Breast epithelium (tissue), 4 donors: Measurements from ENCODE around the gene SHISA2. TPM values are rescaled to one million over a fixed set of nuclear protein-coding genes. Genes with fewer than 3 reads are reported as not detected.
A peak's percentile ranks its signal among the peaks of the same experiment; 100 is the strongest.

Source experiments
- DNase-seq, 2 donors: peaks; one replicate each; pipeline ENCODE4 v3.0.0-alpha.2; 2019; ENCODE audit warnings: low spot score in 2 of 2
- H3K27ac ChIP-seq, 2 donors: fragments of 200-600 bp; sonication (generic) in 1 of 2; one replicate each; pipeline ENCODE4 v1.5.1; 2016 to 2019; ENCODE audit warnings: mild to moderate bottlenecking in 1 of 2
- H3K27me3 ChIP-seq, 2 donors: fragments of 200-600 bp; sonication (generic) in 1 of 2; one replicate each; pipeline versions ENCODE4 v1.5.1 to v1.6.0; 2017 to 2019; ENCODE audit warnings: control low read depth in 1 of 2, mild to moderate bottlenecking in 1 of 2
- H3K36me3 ChIP-seq: fragments of 200-600 bp; one replicate; pipeline ENCODE4 v1.5.1; 2019
- H3K4me1 ChIP-seq, 2 donors: fragments of 200-600 bp; sonication (generic); one replicate each; pipeline ENCODE4 v1.5.1; 2016 to 2019; ENCODE audit warnings: control low read depth in 1 of 2
- H3K4me3 ChIP-seq, 3 donors: fragments of 200-600 bp; sonication (generic); 1 replicate in 2 of 3; 2 replicates in 1 of 3; pipeline ENCODE4 v1.5.1; 2016 to 2019; ENCODE audit warnings: mild to moderate bottlenecking in 3 of 3, moderate library complexity in 2 of 3
- H3K9me3 ChIP-seq, 2 donors: fragments of 200-600 bp; sonication (generic) in 1 of 2; one replicate each; pipeline ENCODE4 v1.5.1; 2016 to 2019; ENCODE audit warnings: control low read depth in 1 of 2
- CTCF ChIP-seq, 3 donors: fragments of 450-650 bp; IDR thresholded peaks; one replicate each; pipeline ENCODE4 v1.5.1; 2016 to 2017; ENCODE audit warnings: antibody characterized with exemption in 3 of 3, mild to moderate bottlenecking in 3 of 3, moderate library complexity in 3 of 3
- POLR2A ChIP-seq: fragments of 450-650 bp; IDR thresholded peaks from one replicate; pipeline ENCODE4 v1.6.1; 2016; ENCODE audit warnings: antibody characterized with exemption, mild to moderate bottlenecking, moderate library complexity
- POLR2AphosphoS5 ChIP-seq, 3 donors: sonication (generic); formaldehyde crosslinking; IDR thresholded peaks; one replicate each; pipeline ENCODE4 v1.6.1; 2017; ENCODE audit warnings: antibody characterized with exemption in 3 of 3
- intact Hi-C: fragments of 100-400 bp; cut with DNase I; formaldehyde crosslinking; loops from one replicate; pipeline ENCODE4 v1.15.1; 2023; ENCODE audit warnings: low total_unique reads
- total RNA-seq, 3 donors: library from RNA; depleted of rRNA; stranded (reverse); fragments of >200 nt; gene quantifications; one replicate each; pipeline ENCODE4 v1.1.0, GENCODE V29; 2016

Gene SHISA2
- total RNA-seq, 3 donors from 2014 or later = 0.64 to 43.8 (median 2.6) TPM

DNA sequence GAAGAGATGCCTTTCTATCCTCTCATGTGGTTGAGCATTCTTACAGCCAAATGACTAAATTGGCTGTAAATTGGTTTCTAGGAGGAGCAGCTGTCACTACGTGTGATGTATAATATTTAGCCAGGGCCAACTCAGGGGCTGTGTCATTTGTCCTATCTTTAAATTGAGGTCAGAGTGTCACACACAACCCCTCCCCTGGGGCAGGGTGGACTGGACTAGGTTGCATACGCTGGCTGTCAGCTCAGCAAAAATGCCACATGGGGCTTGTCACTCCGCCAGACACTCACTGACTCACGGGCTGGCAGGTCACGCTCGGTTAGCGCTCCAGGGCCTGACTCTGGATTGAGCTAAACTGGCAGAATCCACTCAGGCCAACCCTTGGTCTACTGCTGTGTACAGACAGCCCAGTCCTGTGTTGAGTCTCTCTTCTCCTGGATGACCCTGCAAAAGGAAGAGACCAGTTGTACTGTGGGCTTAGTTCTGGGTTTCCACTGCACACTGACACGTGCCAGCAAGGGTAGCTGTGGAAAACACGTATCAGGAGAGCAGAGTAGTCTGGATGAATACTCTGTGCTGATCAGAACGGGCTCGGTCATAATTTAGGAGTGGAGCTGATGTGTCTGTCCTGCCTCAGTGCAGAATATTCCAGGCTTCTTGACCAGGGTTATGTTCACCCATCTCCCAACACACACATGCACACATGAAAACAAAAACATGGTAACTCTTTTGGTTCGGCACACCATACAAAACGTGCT, 29.1 kb downstream of the SHISA2 start:
- no peak for TF ChIP-seq POLR2AphosphoS5 (IDR thresholded peaks at IDR 0.05)
- TF ChIP-seq CTCF (IDR thresholded peaks at IDR 0.05) = no peak
- no peak for TF ChIP-seq POLR2A
- Histone ChIP-seq H3K27me3 (no peaks in the 10 kb centered on the region), H3K36me3 (no peaks in the 10 kb centered on the region), H3K4me3 (no peak overlapping the region), H3K27ac (no peak overlapping the region), H3K9me3 (no peaks in the 10 kb centered on the region), H3K4me1 (peaks cover 0 to 5% of the 10 kb centered on the region in 2 donors)
- DNase-seq = peak; percentile 73 to 89
- intact Hi-C loops = no loop called here

- Histone ChIP-seq H3K27me3 (no peaks in the 10 kb centered on the region), H3K36me3 (no peaks in the 10 kb centered on the region), H3K4me3 (no peak overlapping the region), H3K9me3 (no peaks in the 10 kb centered on the region), H3K4me1 (peaks cover 0 to 5% of the 10 kb centered on the region in 2 donors), H3K27ac (no peak overlapping the region)
- DNase-seq = no peak
- no peak for TF ChIP-seq CTCF (IDR thresholded peaks at IDR 0.05)
- no peak for TF ChIP-seq POLR2A
- TF ChIP-seq POLR2AphosphoS5 (IDR thresholded peaks at IDR 0.05) = no peak
- intact Hi-C loops = no loop called here
Measured at GRCh38 chr13:26021956-26022355, 29.9 kb downstream of the SHISA2 start.

- Histone ChIP-seq H3K36me3 (no peaks in the 10 kb centered on the region), H3K27me3 (peaks cover 0 to 2% of the 10 kb centered on the region in 2 donors), H3K4me1 (peaks cover 0 to 5% of the 10 kb centered on the region in 2 donors), H3K27ac (no peak overlapping the region), H3K9me3 (no peaks in the 10 kb centered on the region), H3K4me3 (no peak overlapping the region)
- DNase-seq = no peak
- TF ChIP-seq POLR2A (no peak), POLR2AphosphoS5 (IDR thresholded peaks at IDR 0.05) (no peak), CTCF (IDR thresholded peaks at IDR 0.05) (no peak)
- intact Hi-C loops = no loop called here
Measured at GRCh38 chr13:26021516-26021915, 30.3 kb downstream of the SHISA2 start.

DNA sequence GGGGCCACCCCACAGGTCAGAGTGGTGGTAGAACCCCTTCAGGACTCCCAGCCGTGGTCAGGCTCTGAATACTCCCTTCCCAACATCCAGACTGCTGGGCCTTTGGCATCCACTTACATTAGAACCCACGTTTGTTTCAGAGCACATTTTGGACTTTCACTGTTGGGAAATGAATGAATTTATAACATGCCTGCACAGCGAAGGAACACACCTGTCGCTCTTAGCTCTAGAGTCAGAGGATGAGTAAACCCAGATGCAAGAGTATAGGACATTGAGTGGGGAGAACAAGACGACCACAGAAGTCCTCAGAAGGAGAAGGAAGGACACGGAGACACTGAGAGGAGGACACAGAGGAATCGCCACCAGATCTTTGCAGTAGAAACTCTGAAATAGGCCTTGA, 30.9 kb downstream of the SHISA2 start:
- Histone ChIP-seq H3K27ac (no peak overlapping the region), H3K27me3 (peaks cover 0 to 2% of the 10 kb centered on the region in 2 donors), H3K4me3 (no peak overlapping the region), H3K9me3 (no peaks in the 10 kb centered on the region), H3K4me1 (no peaks in the 10 kb centered on the region), H3K36me3 (no peaks in the 10 kb centered on the region)
- TF ChIP-seq POLR2AphosphoS5 (IDR thresholded peaks at IDR 0.05) (no peak), CTCF (IDR thresholded peaks at IDR 0.05) (no peak), POLR2A (no peak)
- DNase-seq = no peak
- intact Hi-C loops = no loop called here
